Fibroblast of lung (primary cell): ENCODE measurements around the gene ERP44. TPM values are rescaled to one million over a fixed set of nuclear protein-coding genes. Genes with fewer than 3 reads are reported as not detected.
"Not testable (repeated sequence)": the region's sequence is repeated elsewhere in the genome, so short reads cannot be mapped to it uniquely, and the experiment has no call there.

Experiments
- DNase-seq, 2 donors: peaks; one replicate each; pipeline versions ENCODE4 v3.0.0 to v3.0.0-alpha.2; 2010; ENCODE audit warnings: low read depth in 2 of 2
- H2AFZ ChIP-seq: 2 replicates; pipeline ENCODE4 v1.5.1; 2012; ENCODE audit warnings: low read length, control low read depth, inconsistent platforms
- H3K27ac ChIP-seq: 2 replicates; pipeline ENCODE4 v1.5.1; 2011; ENCODE audit warnings: low read length, control low read depth; ENCODE audit not compliant: insufficient read depth
- H3K27me3 ChIP-seq: 2 replicates; pipeline ENCODE4 v1.5.1; 2011; ENCODE audit warnings: mild to moderate bottlenecking, low read length; ENCODE audit not compliant: control insufficient read depth, insufficient read depth
- H3K36me3 ChIP-seq: 2 replicates; pipeline ENCODE4 v1.5.1; 2011; ENCODE audit warnings: low read length; ENCODE audit not compliant: control insufficient read depth, insufficient read depth
- H3K4me1 ChIP-seq: 2 replicates; pipeline ENCODE4 v1.5.1; 2011; ENCODE audit warnings: low read length; ENCODE audit not compliant: control insufficient read depth, insufficient read depth; ENCODE audit errors: extremely low read depth
- H3K4me2 ChIP-seq: 2 replicates; pipeline ENCODE4 v1.5.1; 2011; ENCODE audit warnings: low read length, control low read depth; ENCODE audit not compliant: insufficient read depth; ENCODE audit errors: extremely low read depth
- H3K4me3 ChIP-seq, 4 experiments: fragments of 200-600 bp in 1 of 4; sonication (generic) in 1 of 4; replicated peaks in 1 of 4; 2 replicates each; pipeline ENCODE4 v1.5.1; 2011 to 2016; ENCODE audit warnings: low read length in 4 of 4, low read depth in 3 of 4, mild to moderate bottlenecking in 3 of 4, control low read depth in 2 of 4, inconsistent platforms in 1 of 4, mixed read lengths in 1 of 4; ENCODE audit not compliant: insufficient read depth in 1 of 4; ENCODE audit errors: control extremely low read depth in 1 of 4
- H3K79me2 ChIP-seq: 2 replicates; pipeline ENCODE4 v1.5.1; 2012; ENCODE audit warnings: mild to moderate bottlenecking, low read length, inconsistent platforms; ENCODE audit not compliant: control insufficient read depth, insufficient read depth
- H3K9ac ChIP-seq: 2 replicates; pipeline ENCODE4 v1.5.1; 2011; ENCODE audit warnings: mild to moderate bottlenecking, low read length, control low read depth; ENCODE audit not compliant: insufficient read depth
- H3K9me3 ChIP-seq: 2 replicates; pipeline ENCODE4 v1.5.1; 2012; ENCODE audit warnings: low read depth, low read length; ENCODE audit not compliant: control insufficient read depth, insufficient read depth
- H4K20me1 ChIP-seq: 2 replicates; pipeline ENCODE4 v1.5.1; 2011; ENCODE audit warnings: low read length; ENCODE audit not compliant: control insufficient read depth, insufficient read depth; ENCODE audit errors: extremely low read depth
- CTCF ChIP-seq, 2 donors: IDR thresholded peaks in 1 of 2; conservative IDR thresholded peaks in 1 of 2; 1 replicate in 1 of 2; 2 replicates in 1 of 2; pipeline ENCODE4 v1.5.1; 2011 to 2012; ENCODE audit warnings: low read length in 2 of 2, control low read depth in 1 of 2, inconsistent platforms in 1 of 2, low read depth in 1 of 2, mild to moderate bottlenecking in 1 of 2
- EZH2 ChIP-seq: IDR thresholded peaks from 2 replicates; pipeline ENCODE4 v1.5.1; 2012; ENCODE audit warnings: low read length, control low read depth, mild to moderate bottlenecking; ENCODE audit errors: missing control alignments
- polyA plus RNA-seq, 2 donors: library from polyadenylated mRNA; depleted of rRNA in 1 of 2; stranded (reverse) in 1 of 2; unstranded in 1 of 2; fragments of >200 nt; gene quantifications; 2 replicates each; pipeline ENCODE4 v1.2.1, GENCODE V29; 2011 to 2012; ENCODE audit warnings: missing spikeins in 1 of 2
- total RNA-seq: library from RNA; depleted of rRNA; stranded (reverse); fragments of >200 nt; gene quantifications from 2 replicates; pipeline ENCODE4 v1.2.1, GENCODE V29; 2014

ERP44 gene
- total and polyA plus RNA-seq, 2 donors (not counting 1 experiment from before 2014, with no cell fraction given), result 8.6 to 24.0 TPM

GRCh38 chr9:100136799-100137198 lies 38.0 kb upstream of the ERP44 start:
- H3K27me3 ChIP-seq, H2AFZ ChIP-seq, H3K9ac ChIP-seq, H3K4me2 ChIP-seq, DNase-seq, H3K9me3 ChIP-seq, H3K4me1 ChIP-seq, H4K20me1 ChIP-seq, H3K36me3 ChIP-seq, H3K79me2 ChIP-seq, H3K27ac ChIP-seq, H3K4me3 ChIP-seq: not testable (repeated sequence)
- peak in 1 of 2 donors; percentile 8 for TF ChIP-seq CTCF (conservative IDR thresholded peaks at IDR 0.05 in 1 of 2, IDR thresholded peaks at IDR 0.05 in 1 of 2; ENCODE audit: low read depth in 1 of 2, low read length in 2 of 2)

DNA sequence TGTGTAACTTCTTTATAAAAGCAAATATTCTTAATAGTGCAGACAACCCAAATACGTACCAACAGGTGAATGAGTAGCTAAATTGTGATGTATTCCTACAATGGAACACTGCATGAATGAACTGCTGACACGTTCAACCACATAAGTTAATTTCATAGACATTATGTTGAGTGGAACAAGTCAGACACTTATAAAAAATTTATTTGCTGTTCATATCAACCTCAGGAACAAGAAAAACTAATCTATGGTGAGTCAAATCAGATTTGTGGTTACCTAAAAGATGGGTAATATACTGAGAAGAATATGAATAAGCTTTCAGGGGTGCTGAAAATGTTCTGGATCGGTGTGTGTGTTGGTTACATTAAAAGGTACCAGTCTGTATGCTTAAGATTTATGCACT lies 35.9 kb upstream of the ERP44 start:
- Histone ChIP-seq H2AFZ (no peak overlapping the region), H4K20me1 (no peaks in the 10 kb centered on the region), H3K4me2 (no peak overlapping the region), H3K4me1 (no peaks in the 10 kb centered on the region), H3K9me3 (no peaks in the 10 kb centered on the region), H3K36me3 (peaks cover 2% of the 10 kb centered on the region), H3K79me2 (no peaks in the 10 kb centered on the region), H3K27ac (no peak overlapping the region), H3K27me3 (no peaks in the 10 kb centered on the region), H3K4me3 (no peak overlapping the region), H3K9ac (no peak overlapping the region)
- DNase-seq, result no peak
- no peak for TF ChIP-seq EZH2
- no peak for TF ChIP-seq CTCF (conservative IDR thresholded peaks at IDR 0.05 in 1 of 2, IDR thresholded peaks at IDR 0.05 in 1 of 2; ENCODE audit: low read depth in 1 of 2, low read length in 2 of 2)

DNA sequence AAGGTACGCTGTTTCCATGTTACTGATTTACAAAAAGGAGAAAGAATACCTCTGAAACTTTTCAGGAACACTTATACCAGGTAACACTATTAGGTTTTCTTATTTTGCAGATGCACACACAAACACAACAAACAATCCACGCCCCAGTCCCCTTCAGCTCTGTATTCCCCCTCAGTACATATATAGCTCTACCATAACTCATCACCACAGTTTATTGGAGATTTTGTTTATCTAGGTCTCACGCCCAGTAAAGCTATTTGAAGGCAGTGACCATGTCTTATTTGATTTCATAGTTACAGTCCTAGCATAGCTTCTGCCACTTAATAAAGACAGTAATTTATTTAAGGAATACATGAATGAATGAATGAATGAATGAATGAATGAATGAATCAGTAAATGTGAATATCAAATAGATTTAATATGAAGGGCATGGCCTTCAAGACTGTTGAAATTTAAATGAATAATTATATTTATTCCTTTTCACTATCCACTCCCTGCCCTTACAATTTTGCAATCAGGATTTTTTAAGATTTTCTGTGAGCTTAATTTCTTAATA lies 33.2 kb upstream of the ERP44 start:
- Histone ChIP-seq H3K4me1 (no peaks in the 10 kb centered on the region), H3K27me3 (no peaks in the 10 kb centered on the region), H3K79me2 (no peaks in the 10 kb centered on the region)

More for the DNA sequence above, 33.2 kb upstream of the ERP44 start:
- no peaks in the 10 kb centered on the region for H4K20me1 ChIP-seq
- H3K36me3 ChIP-seq, result peaks cover 2% of the 10 kb centered on the region
- H3K4me2 ChIP-seq, result no peak overlapping the region
- H3K9ac ChIP-seq, result no peak overlapping the region
- H3K4me3 ChIP-seq, result no peak overlapping the region
- no peak overlapping the region for H3K27ac ChIP-seq
- DNase-seq, result no peak
- no peak overlapping the region for H2AFZ ChIP-seq
- TF ChIP-seq EZH2, result no peak
- TF ChIP-seq CTCF (conservative IDR thresholded peaks at IDR 0.05 in 1 of 2, IDR thresholded peaks at IDR 0.05 in 1 of 2; ENCODE audit: low read depth in 1 of 2, low read length in 2 of 2), result no peak
- no peaks in the 10 kb centered on the region for H3K9me3 ChIP-seq
